ENCODE data around the gene NQO1. TPM values are rescaled to one million over a fixed set of nuclear protein-coding genes. Genes with fewer than 3 reads are reported as not detected.

Gene NQO1
- total and polyA plus RNA-seq, 8 donors: 1.2 to 7.3 (median 4.9) TPM

GRCh38 chr16:69720822-69721430, 5.4 kb downstream of the NQO1 start:
- no peak for FAIRE-seq
- intact Hi-C loops (cut with DNase I): no loop called here
- H3K4me1 ChIP-seq: no peaks in the 10 kb centered on the region
- no peak for ATAC-seq
- DNase-seq: no peak
- no peak overlapping the region for H3K27ac ChIP-seq
- no peaks in the 10 kb centered on the region for H3K27me3 ChIP-seq
- no peaks in the 10 kb centered on the region for H3K36me3 ChIP-seq
- no peak overlapping the region for H3K4me3 ChIP-seq
- no peaks in the 10 kb centered on the region for H3K9me3 ChIP-seq
- 83 to 87% methylated on average over 10 of the region's 10 CpGs for WGBS, 2 donors
- TF ChIP-seq CTCF (IDR thresholded peaks at IDR 0.05): no peak

DNA sequence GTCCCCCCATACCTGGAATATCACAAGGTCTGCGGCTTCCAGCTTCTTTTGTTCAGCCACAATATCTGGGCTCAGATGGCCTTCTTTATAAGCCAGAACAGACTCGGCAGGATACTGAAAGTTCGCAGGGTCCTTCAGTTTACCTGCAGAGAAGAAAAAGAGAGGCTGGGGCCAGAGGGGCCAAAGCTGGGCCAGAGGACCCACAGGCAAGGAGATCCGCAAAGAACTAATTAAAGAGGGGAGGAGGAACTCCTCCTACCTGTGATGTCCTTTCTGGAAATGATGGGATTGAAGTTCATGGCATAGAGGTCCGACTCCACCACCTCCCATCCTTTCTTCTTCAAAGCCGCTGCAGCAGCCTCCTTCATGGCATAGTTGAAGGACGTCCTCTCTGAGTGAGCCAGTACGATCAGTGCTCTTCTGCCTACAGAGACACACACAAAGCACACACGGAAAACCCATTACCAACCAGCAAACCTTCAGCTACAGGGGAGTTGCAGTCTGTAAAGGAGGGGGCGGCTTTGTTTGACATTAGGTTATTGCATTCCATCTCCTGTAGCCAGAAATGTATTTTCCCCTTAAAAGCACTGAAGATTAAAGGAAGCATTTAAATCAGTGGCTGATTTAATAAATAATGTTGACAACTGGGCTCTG, 8.1 kb downstream of the NQO1 start:
- Histone ChIP-seq H3K27me3 (no peaks in the 10 kb centered on the region), H3K4me3 (no peak overlapping the region), H3K36me3 (no peaks in the 10 kb centered on the region), H3K9me3 (no peaks in the 10 kb centered on the region), H3K4me1 (peaks cover 0 to 4% (median 0%) of the 10 kb centered on the region in 3 donors), H3K27ac (no peak overlapping the region)
- intact Hi-C loops (cut with DNase I): no loop called here
- WGBS, 2 donors: 81 to 82% methylated on average over 10 of the region's 10 CpGs
- ATAC-seq (no peak), FAIRE-seq (no peak), DNase-seq (no peak)
- no peak for TF ChIP-seq CTCF (IDR thresholded peaks at IDR 0.05)

DNA sequence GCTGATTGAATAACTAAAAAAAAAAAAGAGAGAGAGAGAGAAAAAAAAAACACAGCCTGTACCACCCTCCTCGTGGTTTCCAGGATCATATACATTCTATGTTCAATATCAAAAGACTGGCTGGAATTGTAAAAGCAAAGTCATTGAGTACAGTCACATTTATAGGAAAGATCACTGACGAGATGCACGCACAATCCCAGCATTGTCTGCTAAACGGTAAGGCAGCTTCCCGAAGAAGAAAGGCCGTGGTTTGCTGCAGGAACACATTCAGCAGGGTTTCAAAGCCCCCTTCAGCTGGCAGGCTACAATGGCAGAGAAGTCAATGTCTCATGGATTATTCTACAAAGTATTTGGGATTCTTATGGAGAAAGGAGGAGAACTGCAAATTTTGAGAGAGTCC, 9.3 kb downstream of the NQO1 start:
- H3K27ac ChIP-seq: no peak overlapping the region
- no peaks in the 10 kb centered on the region for H3K36me3 ChIP-seq
- intact Hi-C loops (cut with DNase I): no loop called here
- no peaks in the 10 kb centered on the region for H3K9me3 ChIP-seq
- WGBS, 2 donors: 90% methylated on average over 6 of the region's 6 CpGs
- ATAC-seq: no peak
- H3K4me1 ChIP-seq: peaks cover 0 to 12% (median 0%) of the 10 kb centered on the region in 3 donors
- no peak for TF ChIP-seq CTCF (IDR thresholded peaks at IDR 0.05)
- FAIRE-seq: no peak
- DNase-seq: no peak
- no peak overlapping the region for H3K4me3 ChIP-seq
- H3K27me3 ChIP-seq: no peaks in the 10 kb centered on the region

- no peak for DNase-seq
- Histone ChIP-seq H3K27me3 (no peaks in the 10 kb centered on the region), H3K27ac (no peak overlapping the region), H3K9me3 (no peaks in the 10 kb centered on the region), H3K4me3 (no peak overlapping the region), H3K36me3 (no peaks in the 10 kb centered on the region), H3K4me1 (peaks cover 11 to 31% (median 11%) of the 10 kb centered on the region in 3 donors)
- no peak for FAIRE-seq
- intact Hi-C loops (cut with DNase I): no loop called here
- TF ChIP-seq CTCF (IDR thresholded peaks at IDR 0.05): no peak
- WGBS, 2 donors: 90 to 91% methylated on average over 9 of the region's 9 CpGs
- ATAC-seq: no peak
These were observed 13.3 kb downstream of the NQO1 start for GRCh38 chr16:69712914-69713581.
